Cardiac fibroblast (primary cell): Measurements from ENCODE around the gene METTL21C.

Source experiments
- DNase-seq, 2 donors: peaks; one replicate each; pipeline versions ENCODE4 v3.0.0 to v3.0.0-alpha.2; 2010; ENCODE audit warnings: low read depth in 2 of 2
- H3K4me3 ChIP-seq, 2 donors: replicated peaks in 1 of 2; 1 replicate in 1 of 2; 2 replicates in 1 of 2; pipeline ENCODE4 v1.5.1; 2011; ENCODE audit warnings: low read depth in 2 of 2, low read length in 2 of 2, mild to moderate bottlenecking in 2 of 2, moderate library complexity in 1 of 2
- CTCF ChIP-seq: IDR thresholded peaks from one replicate; pipeline ENCODE4 v1.5.1; 2011; ENCODE audit warnings: low read depth, mild to moderate bottlenecking, low read length, inconsistent platforms

METTL21C gene

GRCh38 chr13:102654756-102655155 lies 40.1 kb downstream of the METTL21C start:
- no peak for DNase-seq
- TF ChIP-seq CTCF = no peak
- H3K4me3 ChIP-seq = no peak overlapping the region

GRCh38 chr13:102651892-102652291 lies 43.0 kb downstream of the METTL21C start:
- DNase-seq = peak; percentile 13 to 22
- TF ChIP-seq CTCF = no peak
- no peak overlapping the region for H3K4me3 ChIP-seq

GRCh38 chr13:102651392-102651791 lies 43.5 kb downstream of the METTL21C start:
- no peak for TF ChIP-seq CTCF
- H3K4me3 ChIP-seq = no peak overlapping the region
- DNase-seq = peak; percentile 39 to 57

- H3K4me3 ChIP-seq = no peak overlapping the region
- no peak for DNase-seq
- TF ChIP-seq CTCF = no peak
Measured at GRCh38 chr13:102650444-102650843, 44.4 kb downstream of the METTL21C start.

- TF ChIP-seq CTCF = no peak
- DNase-seq = no peak
- H3K4me3 ChIP-seq = no peak overlapping the region
Measured at GRCh38 chr13:102648046-102648445, 46.8 kb downstream of the METTL21C start.

- no peak overlapping the region for H3K4me3 ChIP-seq
- DNase-seq = no peak
- no peak for TF ChIP-seq CTCF
Measured at GRCh38 chr13:102645701-102646100, 49.1 kb downstream of the METTL21C start.

GRCh38 chr13:102643656-102644055 lies 51.2 kb downstream of the METTL21C start:
- no peak for DNase-seq
- TF ChIP-seq CTCF = no peak
- no peak overlapping the region for H3K4me3 ChIP-seq
